HepG2 (cell line): ENCODE measurements around the gene RNASE13. TPM values are rescaled to one million over a fixed set of nuclear protein-coding genes. Genes with fewer than 3 reads are reported as not detected.

ENCODE experiments used
- ATAC-seq: fragments of 200-7000 bp; cut with Tn5 transposase; 3 replicates; pipeline ENCODE4 v1.9.1; 2020; ENCODE audit warnings: mild to moderate bottlenecking, moderate library complexity
- BruUV-seq: library from RNA; stranded (reverse); fragments of 400-500 nt; replicated peaks from 2 replicates; lab custom pipeline; 2021; lab: Mats Ljungman, UMichigan
- CTCF ChIA-PET: fragments of 300-600 bp; formaldehyde crosslinking; extraction: SDS; loops from one replicate; lab custom pipeline; 2021; ENCODE audit warnings: low total read pairs, inconsistent platforms, low intra/inter-chr PET ratio; lab: Yijun Ruan, JAX
- POLR2A ChIA-PET: fragments of 350-600 bp; sonication (Branson Sonifier 250); formaldehyde crosslinking; loops from one replicate; lab custom pipeline; 2020; ENCODE audit warnings: antibody characterized with exemption, inconsistent platforms; lab: Yijun Ruan, JAX
- DNase-seq: peaks from one replicate; pipeline ENCODE4 v3.0.0-alpha.2; 2015; ENCODE audit warnings: low spot score
- FAIRE-seq: peaks from 3 replicates; lab custom pipeline; 2011; peaks lifted over from hg19 to GRCh38; lab: Jason Lieb, UNC
- H2AFZ ChIP-seq: one replicate; pipeline ENCODE4 v1.6.1; 2011; ENCODE audit warnings: low read length, inconsistent platforms
- H3K27ac ChIP-seq: fragments of 300-600 bp; 3 replicates; pipeline ENCODE4 v1.8.0; 2011; ENCODE audit warnings: mixed run types, mild to moderate bottlenecking, mixed read lengths, low read length, inconsistent platforms; ENCODE audit not compliant: insufficient read depth; ENCODE audit errors: extremely low read length
- H3K27me3 ChIP-seq, 2 experiments: fragments of 200-600 bp in 1 of 2; 2 replicates in 1 of 2; 3 replicates in 1 of 2; pipeline versions ENCODE4 v1.6.0 to v1.8.0; 2011; ENCODE audit warnings: low read length in 2 of 2, mild to moderate bottlenecking in 2 of 2, moderate library complexity in 2 of 2, inconsistent platforms in 1 of 2; ENCODE audit not compliant: insufficient read depth in 2 of 2, control insufficient read depth in 1 of 2
- H3K36me3 ChIP-seq, 2 experiments: fragments of 200-600 bp in 1 of 2; replicated peaks in 1 of 2; 2 replicates in 1 of 2; 3 replicates in 1 of 2; pipeline versions ENCODE4 v1.5.1 to v1.8.0; 2011; ENCODE audit warnings: low read length in 2 of 2, inconsistent platforms in 1 of 2; ENCODE audit not compliant: insufficient read depth in 2 of 2, control insufficient read depth in 1 of 2
- H3K4me1 ChIP-seq: 2 replicates; pipeline ENCODE4 v1.5.1; 2012; ENCODE audit warnings: low read length, inconsistent platforms; ENCODE audit not compliant: insufficient read depth
- H3K4me2 ChIP-seq: 2 replicates; pipeline ENCODE4 v1.6.0; 2011; ENCODE audit warnings: low read depth, low read length, inconsistent platforms
- H3K4me3 ChIP-seq, 3 experiments: fragments of 200-600 bp in 1 of 3; sonication (generic), shearing (Covaris generic) in 1 of 3; replicated peaks in 1 of 3; 2 replicates each; pipeline ENCODE4 v1.5.1; 2011 to 2016; ENCODE audit warnings: low read length in 3 of 3, inconsistent platforms in 2 of 3, low read depth in 2 of 3, mild to moderate bottlenecking in 2 of 3, control low read depth in 1 of 3, mixed read lengths in 1 of 3; ENCODE audit not compliant: insufficient read depth in 1 of 3
- H3K79me2 ChIP-seq: one replicate; pipeline ENCODE4 v1.6.1; 2011; ENCODE audit warnings: low read length, inconsistent platforms; ENCODE audit not compliant: insufficient read depth
- H3K9ac ChIP-seq: 2 replicates; pipeline ENCODE4 v1.6.0; 2011; ENCODE audit warnings: mild to moderate bottlenecking, low read depth, low read length, inconsistent platforms; ENCODE audit not compliant: insufficient read depth
- H3K9me3 ChIP-seq: 2 replicates; pipeline ENCODE4 v1.5.1; 2012; ENCODE audit warnings: mild to moderate bottlenecking, low read length
- H4K20me1 ChIP-seq: 2 replicates; pipeline ENCODE4 v1.6.0; 2011; ENCODE audit warnings: inconsistent platforms, mild to moderate bottlenecking, low read length, moderate library complexity; ENCODE audit not compliant: insufficient read depth
- ELF3 ChIP-seq: IDR thresholded peaks from 2 replicates; pipeline ENCODE4 v1.6.1; 2016; ENCODE audit warnings: missing genetic modification reagents, missing compliant biosample characterization
- EZH2 ChIP-seq: conservative IDR thresholded peaks from 2 replicates; pipeline ENCODE4 v1.6.1; 2012; ENCODE audit warnings: mild to moderate bottlenecking, low read depth, low read length, moderate library complexity
- HNRNPL ChIP-seq: fragments of 200-400 bp; formaldehyde crosslinking; IDR thresholded peaks from 2 replicates; pipeline ENCODE4 v1.6.1; 2017; ENCODE audit warnings: mild to moderate bottlenecking, low read depth, low read length
- MYNN ChIP-seq: sonication (generic); formaldehyde crosslinking; IDR thresholded peaks from 2 replicates; pipeline ENCODE4 v1.4.0; 2020; ENCODE audit warnings: mild to moderate bottlenecking, low read depth, missing genetic modification reagents
- PPARG ChIP-seq: conservative IDR thresholded peaks from 2 replicates; pipeline ENCODE4 v1.6.1; 2016; ENCODE audit warnings: missing biosample characterization, missing genetic modification reagents
- RXRA ChIP-seq: sonication (generic); formaldehyde crosslinking; IDR thresholded peaks from 2 replicates; pipeline ENCODE4 v1.5.1; 2020; ENCODE audit warnings: missing genetic modification reagents
- TMF1 ChIP-seq: sonication (generic); formaldehyde crosslinking; IDR thresholded peaks from 2 replicates; pipeline ENCODE4 v1.8.1; 2022; ENCODE audit warnings: low read depth, missing genetic modification reagents
- ZNF101 ChIP-seq: sonication (generic); formaldehyde crosslinking; IDR thresholded peaks from 2 replicates; pipeline ENCODE4 v1.4.0; 2020; ENCODE audit warnings: mild to moderate bottlenecking, low read depth, missing genetic modification reagents, borderline replicate concordance
- ZNF34 ChIP-seq: sonication (generic); formaldehyde crosslinking; IDR thresholded peaks from 2 replicates; pipeline ENCODE4 v1.4.0; 2020; ENCODE audit warnings: mild to moderate bottlenecking, missing genetic modification reagents, borderline replicate concordance
- ZNF713 ChIP-seq: sonication (generic); formaldehyde crosslinking; IDR thresholded peaks from 2 replicates; pipeline ENCODE4 v1.4.0; 2020; ENCODE audit warnings: mild to moderate bottlenecking, missing genetic modification reagents
- ZNF761 ChIP-seq: sonication (generic); formaldehyde crosslinking; conservative IDR thresholded peaks from 2 replicates; pipeline ENCODE4 v1.4.0; 2020; ENCODE audit warnings: mild to moderate bottlenecking, missing genetic modification reagents
- ZSCAN12 ChIP-seq: sonication (generic); formaldehyde crosslinking; IDR thresholded peaks from 2 replicates; pipeline ENCODE4 v1.9.0; 2021; ENCODE audit warnings: mild to moderate bottlenecking, missing genetic modification reagents
- WGBS: methylation state at CpG from one replicate; pipeline ENCODE4 v1.1.6; 2017; ENCODE audit warnings: low lambda C conversion rate; 5-methylcytosine and 5-hydroxymethylcytosine counted together
- in situ Hi-C: cut with HindIII; loops from 2 replicates; pipeline ENCODE4 v1.10.0; 2017; ENCODE audit warnings: low pct_unique_long_range_greater_than_20kb; ENCODE audit not compliant: extremely low pct_ligation_motif_present
- intact Hi-C: fragments of 100-400 bp; cut with micrococcal nuclease; formaldehyde crosslinking; loops from one replicate; pipeline ENCODE4 v1.10.0; 2022; ENCODE audit not compliant: unreplicated experiment
- polyA plus RNA-seq, 8 experiments: library from polyadenylated mRNA; depleted of rRNA in 3 of 8; stranded (reverse) in 7 of 8; unstranded in 1 of 8; fragments of >200 nt; fragmentation: Illumina TruSeq in 4 of 8; extraction: Trizol in 4 of 8; gene quantifications; 2 replicates each; pipeline versions ENCODE4 v1.2.1 to v1.2.3, GENCODE V29; 2011 to 2016; ENCODE audit warnings: low read depth in 4 of 8, missing spikeins in 1 of 8, mixed read lengths in 1 of 8; ENCODE audit not compliant: insufficient read depth in 1 of 8
- total RNA-seq, 5 experiments: library from RNA; depleted of rRNA; stranded (reverse); fragments of >200 nt; fragmentation: Illumina TruSeq; extraction: Trizol; gene quantifications; 2 replicates each; pipeline ENCODE4 v1.2.3, GENCODE V29; 2016; ENCODE audit warnings: low read depth in 1 of 5
- TF ChIP-seq, protein P1 (sequence below): sonication (generic); formaldehyde crosslinking; IDR thresholded peaks from 2 replicates; pipeline ENCODE4 v1.8.0; 2022; ENCODE audit warnings: mild to moderate bottlenecking, missing genetic modification reagents, borderline replicate concordance
- TF ChIP-seq, protein P2 (sequence below): sonication (generic); formaldehyde crosslinking; IDR thresholded peaks from 2 replicates; pipeline ENCODE4 v1.5.1; 2020; ENCODE audit warnings: mild to moderate bottlenecking, missing genetic modification reagents

Gene RNASE13
- total and polyA plus RNA-seq, 2 of the 13 experiments (the other 11 are each of a cell fraction or from before 2014, with no cell fraction given): 1.0 TPM; not detected in 1

DNA sequence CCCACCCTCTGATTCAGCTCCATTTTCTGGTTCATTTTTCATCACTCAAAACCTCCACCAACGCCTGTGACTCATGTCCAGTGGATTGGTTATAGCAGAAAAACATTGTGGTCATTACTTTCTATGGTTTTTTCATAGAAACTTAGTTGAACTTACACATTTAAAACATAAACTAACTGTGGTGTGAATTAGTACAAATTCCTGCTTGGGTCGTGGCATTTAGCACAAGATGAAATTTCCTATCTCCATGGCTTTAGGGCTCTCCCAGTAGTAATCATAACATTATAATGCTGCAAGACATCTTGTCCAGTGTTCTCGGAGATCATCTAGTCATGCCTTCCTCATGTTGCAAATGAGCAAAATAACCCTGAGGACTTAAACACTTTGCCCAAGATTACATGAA lies 14.7 kb upstream of the RNASE13 start:
- FAIRE-seq: no peak
- peak overlapping the region; percentile 33 for H3K27ac ChIP-seq
- POLR2A ChIA-PET: interaction anchor here (1.2 to 4.9 kb wide), 7 partner anchors 10 to 35 kb away, joined by 3 to 26 read pairs (median 9); partner anchors contain the start of gene ARHGEF40

DNA sequence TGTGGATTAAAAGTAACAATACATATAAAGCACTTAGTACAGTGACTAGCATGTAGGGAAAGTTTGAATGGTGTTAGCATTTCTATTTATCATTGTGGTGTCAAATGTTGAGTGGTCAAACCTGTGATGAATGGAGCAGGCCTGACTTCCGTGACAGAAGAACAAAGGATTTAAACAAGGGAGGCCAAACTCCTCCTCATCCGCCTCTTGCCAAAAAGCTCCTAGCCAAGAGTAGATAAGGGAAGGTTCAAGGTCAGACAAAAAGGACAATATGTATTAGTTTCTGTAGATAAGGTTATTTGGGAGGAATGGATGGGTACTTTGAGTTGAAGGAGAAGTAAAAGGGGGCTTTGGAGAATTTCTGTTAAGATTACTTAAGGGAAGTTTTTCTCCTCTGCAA lies 14.0 kb upstream of the RNASE13 start:
- POLR2A ChIA-PET: interaction anchor here (0.9 to 4.9 kb wide), 12 partner anchors 9 to 367 kb away, joined by 3 to 26 read pairs (median 6); partner anchors contain the start of genes ARHGEF40 and NDRG2
- no peaks in the 10 kb centered on the region for H4K20me1 ChIP-seq
- no peaks in the 10 kb centered on the region for H3K79me2 ChIP-seq
- H3K27ac ChIP-seq: peak overlapping the region; percentile 33
- no peaks in the 10 kb centered on the region for H3K27me3 ChIP-seq
- no peaks in the 10 kb centered on the region for H3K36me3 ChIP-seq
- H3K9me3 ChIP-seq: no peaks in the 10 kb centered on the region
- DNase-seq: peak; percentile 78
- H2AFZ ChIP-seq: no peak overlapping the region
- CTCF ChIA-PET: no interaction called here
- no peak overlapping the region for H3K9ac ChIP-seq
- peak overlapping the region; percentile 41 for H3K4me2 ChIP-seq
- in situ Hi-C loops: no loop called here
- peaks cover 83% of the 10 kb centered on the region for H3K4me1 ChIP-seq
- FAIRE-seq: peak; percentile 64
- whole genome bisulfite sequencing: 22% methylated on average over 2 of the region's 2 CpGs
- no peak overlapping the region for H3K4me3 ChIP-seq
- no peak for ATAC-seq
- BruUV-seq: no TSS peak
- intact Hi-C loops: no loop called here
- no peak for TF ChIP-seq ZNF713 (CRISPR knock-in tag)
- TF ChIP-seq TMF1: no peak
- TF ChIP-seq MYNN (CRISPR knock-in tag): no peak
- TF ChIP-seq ELF3: peak; percentile 77; the same call in 1 of the 2 replicates
- TF ChIP-seq ZSCAN12 (CRISPR knock-in tag): no peak
- TF ChIP-seq, protein P1, sequence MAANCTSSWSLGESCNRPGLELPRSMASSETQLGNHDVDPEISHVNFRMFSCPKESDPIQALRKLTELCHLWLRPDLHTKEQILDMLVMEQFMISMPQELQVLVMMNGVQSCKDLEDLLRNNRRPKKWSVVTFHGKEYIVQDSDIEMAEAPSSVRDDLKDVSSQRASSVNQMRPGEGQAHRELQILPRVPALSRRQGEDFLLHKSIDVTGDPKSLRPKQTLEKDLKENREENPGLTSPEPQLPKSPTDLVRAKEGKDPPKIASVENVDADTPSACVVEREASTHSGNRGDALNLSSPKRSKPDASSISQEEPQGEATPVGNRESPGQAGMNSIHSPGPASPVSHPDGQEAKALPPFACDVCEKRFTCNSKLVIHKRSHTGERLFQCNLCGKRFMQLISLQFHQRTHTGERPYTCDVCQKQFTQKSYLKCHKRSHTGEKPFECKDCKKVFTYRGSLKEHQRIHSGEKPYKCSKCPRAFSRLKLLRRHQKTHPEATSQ (CRISPR knock-in tag): no peak
- no peak for TF ChIP-seq ZNF101 (CRISPR knock-in tag)
- TF ChIP-seq, protein P2, sequence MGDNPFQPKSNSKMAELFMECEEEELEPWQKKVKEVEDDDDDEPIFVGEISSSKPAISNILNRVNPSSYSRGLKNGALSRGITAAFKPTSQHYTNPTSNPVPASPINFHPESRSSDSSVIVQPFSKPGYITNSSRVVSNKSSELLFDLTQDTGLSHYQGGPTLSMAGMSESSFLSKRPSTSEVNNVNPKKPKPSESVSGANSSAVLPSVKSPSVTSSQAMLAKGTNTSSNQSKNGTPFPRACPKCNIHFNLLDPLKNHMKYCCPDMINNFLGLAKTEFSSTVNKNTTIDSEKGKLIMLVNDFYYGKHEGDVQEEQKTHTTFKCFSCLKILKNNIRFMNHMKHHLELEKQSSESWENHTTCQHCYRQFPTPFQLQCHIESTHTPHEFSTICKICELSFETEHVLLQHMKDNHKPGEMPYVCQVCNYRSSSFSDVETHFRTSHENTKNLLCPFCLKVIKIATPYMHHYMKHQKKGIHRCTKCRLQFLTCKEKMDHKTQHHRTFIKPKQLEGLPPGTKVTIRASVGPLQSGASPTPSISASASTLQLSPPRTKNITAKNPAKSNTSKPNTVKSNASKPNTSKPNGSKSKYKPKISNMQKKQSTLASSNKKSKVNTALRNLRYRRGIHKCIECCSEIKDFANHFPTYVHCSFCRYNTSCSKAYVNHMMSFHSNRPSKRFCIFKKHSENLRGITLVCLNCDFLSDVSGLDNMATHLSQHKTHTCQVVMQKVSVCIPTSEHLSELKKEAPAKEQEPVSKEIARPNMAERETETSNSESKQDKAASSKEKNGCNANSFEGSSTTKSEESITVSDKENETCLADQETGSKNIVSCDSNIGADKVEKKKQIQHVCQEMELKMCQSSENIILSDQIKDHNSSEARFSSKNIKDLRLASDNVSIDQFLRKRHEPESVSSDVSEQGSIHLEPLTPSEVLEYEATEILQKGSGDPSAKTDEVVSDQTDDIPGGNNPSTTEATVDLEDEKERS (CRISPR knock-in tag): no peak
- no peak for TF ChIP-seq HNRNPL
- peak; percentile 91 for TF ChIP-seq PPARG (CRISPR knock-in tag)
- TF ChIP-seq RXRA (CRISPR knock-in tag): peak; percentile 44; the same call in 1 of the 2 replicates

More for the DNA sequence above, 14.7 kb upstream of the RNASE13 start:
- H3K79me2 ChIP-seq: no peaks in the 10 kb centered on the region
- H3K9me3 ChIP-seq: no peaks in the 10 kb centered on the region
- DNase-seq: no peak
- no peak overlapping the region for H3K4me3 ChIP-seq
- BruUV-seq: no TSS peak
- no peak overlapping the region for H2AFZ ChIP-seq
- H3K27me3 ChIP-seq: no peaks in the 10 kb centered on the region
- H4K20me1 ChIP-seq: no peaks in the 10 kb centered on the region
- no peak overlapping the region for H3K9ac ChIP-seq
- H3K36me3 ChIP-seq: no peaks in the 10 kb centered on the region
- intact Hi-C loops: no loop called here
- H3K4me1 ChIP-seq: peaks cover 83% of the 10 kb centered on the region
- ATAC-seq: no peak
- CTCF ChIA-PET: no interaction called here
- H3K4me2 ChIP-seq: no peak overlapping the region
- TF ChIP-seq ZNF761 (CRISPR knock-in tag) (0 out of 2 replicates have a peak, but pooled peaks have one; percentile 31), ZNF34 (no peak), EZH2 (no peak)
- TF ChIP-seq, all 625 proteins: peak for 1
- in situ Hi-C loops: no loop called here
- 64% methylated on average over 3 of the region's 3 CpGs for WGBS
